Lower leg skin (tissue), 4 donors: ENCODE data around the gene ZNF318. TPM values are rescaled to one million over a fixed set of nuclear protein-coding genes. Genes with fewer than 3 reads are reported as not detected.
"Not testable (repeated sequence)": the region's sequence is repeated elsewhere in the genome, so short reads cannot be mapped to it uniquely, and the experiment has no call there.

Source experiments
- DNase-seq, 2 donors: peaks; one replicate each; pipeline ENCODE4 v3.0.0-alpha.2; 2019; ENCODE audit warnings: low spot score in 2 of 2
- H3K4me3 ChIP-seq: fragments of 200-600 bp; sonication (generic); 2 replicates; pipeline ENCODE4 v1.5.1; 2017; ENCODE audit warnings: mild to moderate bottlenecking, low read depth; ENCODE audit not compliant: poor library complexity, severe bottlenecking
- CTCF ChIP-seq, 3 donors: fragments of 450-650 bp; IDR thresholded peaks; one replicate each; pipeline ENCODE4 v1.5.1; 2016; ENCODE audit warnings: antibody characterized with exemption in 3 of 3, mild to moderate bottlenecking in 3 of 3, moderate library complexity in 2 of 3
- POLR2A ChIP-seq, 2 donors: fragments of 450-650 bp; IDR thresholded peaks; one replicate each; pipeline ENCODE4 v1.6.1; 2016 to 2017; ENCODE audit warnings: antibody characterized with exemption in 2 of 2, mild to moderate bottlenecking in 1 of 2, moderate library complexity in 1 of 2
- WGBS, 2 donors: methylation state at CpG; one replicate each; pipeline ENCODE4 v1.1.5; 2018; 5-methylcytosine and 5-hydroxymethylcytosine counted together
- intact Hi-C: fragments of 100-400 bp; cut with DNase I; formaldehyde crosslinking; loops from one replicate; pipeline ENCODE4 v1.15.0; 2023; ENCODE audit warnings: low total_unique reads
- total RNA-seq, 4 donors: library from RNA; depleted of rRNA; stranded (reverse); fragments of >200 nt; gene quantifications; one replicate each; pipeline ENCODE4 v1.1.0, GENCODE V29; 2016

The ZNF318 gene
- total RNA-seq, 4 donors from 2014 or later, result 9.6 to 22.9 (median 18.1) TPM

GRCh38 chr6:43396408-43397149 lies 27.1 kb upstream of the ZNF318 start:
- no peak overlapping the region for H3K4me3 ChIP-seq
- WGBS, 2 donors, result 38 to 46% methylated on average over 6 of the region's 6 CpGs
- intact Hi-C loops, result loop anchor here (10.0 kb wide), 1 partner anchor 132 kb away; no protein-coding TSS in a partner anchor
- DNase-seq, result no peak
- TF ChIP-seq CTCF (IDR thresholded peaks at IDR 0.05) (no peak), POLR2A (IDR thresholded peaks at IDR 0.05) (no peak)

GRCh38 chr6:43395776-43396175 lies 26.3 kb upstream of the ZNF318 start:
- H3K4me3 ChIP-seq, result no peak overlapping the region
- no peak for DNase-seq
- whole genome bisulfite sequencing, 2 donors, result 68 to 77% methylated on average over 4 of the region's 4 CpGs
- TF ChIP-seq CTCF (IDR thresholded peaks at IDR 0.05) (no peak), POLR2A (IDR thresholded peaks at IDR 0.05) (no peak)
- intact Hi-C loops, result loop anchor here (10.0 kb wide), 1 partner anchor 131 kb away; no protein-coding TSS in a partner anchor

- no peak overlapping the region for H3K4me3 ChIP-seq
- DNase-seq, result no peak
- 93 to 98% methylated on average over 4 of the region's 4 CpGs for WGBS, 2 donors
- TF ChIP-seq CTCF (IDR thresholded peaks at IDR 0.05), result no peak
- no peak for TF ChIP-seq POLR2A (IDR thresholded peaks at IDR 0.05)
- intact Hi-C loops, result loop anchor here (10.0 kb wide), 1 partner anchor 130 kb away; no protein-coding TSS in a partner anchor
These were observed 25.5 kb upstream of the ZNF318 start for GRCh38 chr6:43394982-43395381.

- WGBS, 2 donors, result 82 to 85% methylated on average over 5 of the region's 5 CpGs
- no peak overlapping the region for H3K4me3 ChIP-seq
These were observed 24.2 kb upstream of the ZNF318 start for GRCh38 chr6:43393602-43394001.

GRCh38 chr6:43393133-43393532 lies 23.7 kb upstream of the ZNF318 start:
- not testable (repeated sequence) for H3K4me3 ChIP-seq, DNase-seq
- 69 to 73% methylated on average over 11 of the region's 11 CpGs for WGBS, 2 donors
- intact Hi-C loops, result loop anchor here (10.0 kb wide), 1 partner anchor 128 kb away; no protein-coding TSS in a partner anchor

More at GRCh38 chr6:43393602-43394001, 24.2 kb upstream of the ZNF318 start:
- TF ChIP-seq CTCF (IDR thresholded peaks at IDR 0.05) (no peak), POLR2A (IDR thresholded peaks at IDR 0.05) (no peak)
- DNase-seq, result no peak
- intact Hi-C loops, result loop anchor here (10.0 kb wide), 1 partner anchor 129 kb away; no protein-coding TSS in a partner anchor

- WGBS, 2 donors, result 68 to 73% methylated on average over 13 of the region's 13 CpGs
- intact Hi-C loops, result loop anchor here (10.0 kb wide), 1 partner anchor 127 kb away; no protein-coding TSS in a partner anchor
- TF ChIP-seq CTCF (IDR thresholded peaks at IDR 0.05) (no peak), POLR2A (IDR thresholded peaks at IDR 0.05) (no peak)
- no peak for DNase-seq
- no peak overlapping the region for H3K4me3 ChIP-seq
These were observed 22.1 kb upstream of the ZNF318 start for GRCh38 chr6:43391440-43392031.

- 87 to 91% methylated on average over 10 of the region's 10 CpGs for WGBS, 2 donors
- DNase-seq, H3K4me3 ChIP-seq: not testable (repeated sequence)
- intact Hi-C loops, result loop anchor here (10.0 kb wide), 1 partner anchor 126 kb away; no protein-coding TSS in a partner anchor
These were observed 21.4 kb upstream of the ZNF318 start for GRCh38 chr6:43390753-43391439.
